ENCODE data around the gene RANGAP1.

DNA sequence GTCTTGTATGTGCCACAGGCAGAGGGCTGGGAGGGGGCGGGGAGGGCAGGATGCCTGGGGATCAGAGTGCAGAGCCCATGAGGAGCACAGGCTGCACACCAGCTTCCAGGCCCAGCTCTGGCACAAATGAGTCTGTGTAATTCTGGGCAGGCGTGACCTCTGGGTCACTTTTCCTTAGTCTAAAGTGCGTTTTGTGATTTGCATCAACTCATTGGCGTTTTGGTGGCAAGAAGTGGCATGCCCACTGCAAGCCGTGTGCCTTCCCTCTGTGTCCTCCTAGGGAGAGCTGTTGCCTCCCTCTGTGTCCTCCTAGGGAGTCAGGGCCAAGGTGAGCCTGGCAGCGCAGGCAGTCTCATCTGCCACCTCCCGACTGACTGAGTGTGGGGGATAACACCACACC lies 62.5 kb downstream of the RANGAP1 start:
- TF ChIP-seq POLR2A (IDR thresholded peaks at IDR 0.05) (no peak), POLR2AphosphoS5 (IDR thresholded peaks at IDR 0.05) (no peak), EP300 (IDR thresholded peaks at IDR 0.05) (no peak)
- TF ChIP-seq, protein P1, sequence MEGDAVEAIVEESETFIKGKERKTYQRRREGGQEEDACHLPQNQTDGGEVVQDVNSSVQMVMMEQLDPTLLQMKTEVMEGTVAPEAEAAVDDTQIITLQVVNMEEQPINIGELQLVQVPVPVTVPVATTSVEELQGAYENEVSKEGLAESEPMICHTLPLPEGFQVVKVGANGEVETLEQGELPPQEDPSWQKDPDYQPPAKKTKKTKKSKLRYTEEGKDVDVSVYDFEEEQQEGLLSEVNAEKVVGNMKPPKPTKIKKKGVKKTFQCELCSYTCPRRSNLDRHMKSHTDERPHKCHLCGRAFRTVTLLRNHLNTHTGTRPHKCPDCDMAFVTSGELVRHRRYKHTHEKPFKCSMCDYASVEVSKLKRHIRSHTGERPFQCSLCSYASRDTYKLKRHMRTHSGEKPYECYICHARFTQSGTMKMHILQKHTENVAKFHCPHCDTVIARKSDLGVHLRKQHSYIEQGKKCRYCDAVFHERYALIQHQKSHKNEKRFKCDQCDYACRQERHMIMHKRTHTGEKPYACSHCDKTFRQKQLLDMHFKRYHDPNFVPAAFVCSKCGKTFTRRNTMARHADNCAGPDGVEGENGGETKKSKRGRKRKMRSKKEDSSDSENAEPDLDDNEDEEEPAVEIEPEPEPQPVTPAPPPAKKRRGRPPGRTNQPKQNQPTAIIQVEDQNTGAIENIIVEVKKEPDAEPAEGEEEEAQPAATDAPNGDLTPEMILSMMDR (IDR thresholded peaks at IDR 0.05): no peak
